ENCODE data around the gene MICAL2.

MICAL2 gene

DNA sequence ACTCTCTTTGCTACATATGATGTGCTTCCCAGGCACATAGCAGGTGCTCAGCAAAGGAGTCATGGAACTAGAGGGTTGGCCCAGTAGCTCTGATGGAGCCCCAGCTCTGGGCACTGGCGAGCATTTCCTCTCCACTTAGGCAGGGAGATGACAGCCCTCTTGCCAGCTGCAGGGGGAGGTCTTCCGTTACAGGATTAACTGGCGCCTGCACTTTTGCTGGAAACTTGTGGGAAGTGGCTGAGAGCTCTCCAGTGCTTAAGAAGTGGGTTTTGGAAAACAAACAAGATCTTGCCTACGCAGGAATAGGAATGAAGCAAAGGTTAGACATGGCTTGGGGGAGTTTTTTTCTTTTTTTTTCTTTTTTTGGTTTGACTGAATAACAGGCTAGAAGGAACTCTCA, 75.5 kb downstream of the MICAL2 start:
- Mint-ChIP-seq H3K27ac (no peak overlapping the region), H3K4me1 (peaks cover 4% of the 10 kb centered on the region), H3K36me3 (no peaks in the 10 kb centered on the region), H3K9me3 (no peaks in the 10 kb centered on the region), H3K27me3 (peaks cover 9% of the 10 kb centered on the region), H3K4me3 (no peak overlapping the region)
- DNase-seq (ENCODE audit: low spot score in 2 of 2) (no peak), ATAC-seq (ENCODE audit: low read depth) (no peak)

GRCh38 chr11:12186701-12187100, 76.3 kb downstream of the MICAL2 start:
- Mint-ChIP-seq H3K4me3 (no peak overlapping the region), H3K27me3 (peaks cover 9% of the 10 kb centered on the region), H3K4me1 (peaks cover 4% of the 10 kb centered on the region), H3K9me3 (no peaks in the 10 kb centered on the region), H3K36me3 (no peaks in the 10 kb centered on the region), H3K27ac (no peak overlapping the region)
- DNase-seq (ENCODE audit: low spot score in 2 of 2): no peak
- no peak for ATAC-seq (ENCODE audit: low read depth)

DNA sequence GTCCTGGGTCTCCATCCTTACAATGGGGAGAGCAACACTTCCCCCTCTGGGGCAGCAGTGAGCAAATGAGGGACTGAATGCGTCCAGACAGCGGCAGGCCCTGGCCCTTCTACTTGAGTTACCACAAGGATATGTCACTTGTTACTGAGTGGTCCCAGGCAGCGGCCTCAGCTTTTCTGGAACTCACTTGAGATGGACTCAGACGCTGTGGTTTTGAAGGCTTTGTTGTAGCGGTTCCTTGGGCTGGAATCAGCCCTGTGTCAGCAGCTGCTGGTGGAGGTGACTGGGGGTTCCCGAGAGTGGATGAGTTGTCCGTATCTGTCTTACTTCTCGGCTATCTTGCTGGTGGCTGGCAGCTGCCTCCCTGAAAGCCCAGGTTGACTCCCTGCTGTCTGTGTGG, 77.0 kb downstream of the MICAL2 start:
- DNase-seq (ENCODE audit: low spot score in 2 of 2): no peak
- H3K36me3 Mint-ChIP-seq: no peaks in the 10 kb centered on the region
- no peak for ATAC-seq (ENCODE audit: low read depth)
- no peak overlapping the region for H3K4me3 Mint-ChIP-seq
- H3K9me3 Mint-ChIP-seq: no peaks in the 10 kb centered on the region
- peaks cover 8% of the 10 kb centered on the region for H3K27me3 Mint-ChIP-seq
- H3K27ac Mint-ChIP-seq: no peak overlapping the region
- peaks cover 4% of the 10 kb centered on the region for H3K4me1 Mint-ChIP-seq

DNA sequence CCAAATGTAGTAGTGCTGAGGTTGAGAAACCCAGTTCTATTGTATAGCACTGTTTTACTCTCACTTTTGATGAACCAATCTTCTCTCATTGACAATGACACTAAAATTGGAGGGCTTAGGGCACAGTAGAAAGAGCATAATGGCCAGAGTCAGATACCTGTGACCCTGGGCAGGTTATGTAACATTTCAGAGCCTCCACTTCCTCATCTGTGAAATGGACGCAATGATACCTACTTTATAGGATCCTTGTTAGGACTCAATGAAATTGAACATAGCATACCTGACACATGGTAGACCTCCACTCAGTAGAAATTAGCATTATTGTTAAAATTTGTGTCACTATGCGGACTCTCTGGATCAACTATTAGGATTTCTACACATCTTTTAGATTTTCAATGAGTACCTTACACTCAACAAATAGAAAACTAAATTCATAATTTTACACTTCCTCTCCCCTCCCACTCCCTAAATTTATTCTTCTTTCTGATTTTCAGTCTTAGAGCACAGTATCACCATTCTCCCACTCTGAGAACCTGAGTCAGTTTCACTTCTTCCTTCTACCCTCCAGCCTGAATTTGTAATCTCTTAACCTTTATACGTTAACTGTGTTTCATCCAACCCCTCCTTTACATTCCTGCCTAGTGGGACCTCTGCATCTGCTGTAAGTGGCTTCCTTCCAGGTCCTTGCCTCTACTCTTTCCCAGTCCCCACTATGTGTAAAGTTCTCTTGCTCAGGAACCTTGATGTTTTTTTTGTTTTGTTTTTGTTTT, 78.3 kb downstream of the MICAL2 start:
- peaks cover 4% of the 10 kb centered on the region for H3K4me1 Mint-ChIP-seq
- H3K27ac Mint-ChIP-seq: no peak overlapping the region
- H3K27me3 Mint-ChIP-seq: peaks cover 5% of the 10 kb centered on the region
- no peaks in the 10 kb centered on the region for H3K9me3 Mint-ChIP-seq
- ATAC-seq (ENCODE audit: low read depth) (no peak), DNase-seq (ENCODE audit: low spot score in 2 of 2) (no peak)
- no peak overlapping the region for H3K4me3 Mint-ChIP-seq
- no peaks in the 10 kb centered on the region for H3K36me3 Mint-ChIP-seq

- Mint-ChIP-seq H3K36me3 (no peaks in the 10 kb centered on the region), H3K27me3 (peaks cover 5% of the 10 kb centered on the region), H3K4me3 (no peak overlapping the region), H3K4me1 (peaks cover 4% of the 10 kb centered on the region), H3K27ac (no peak overlapping the region), H3K9me3 (no peaks in the 10 kb centered on the region)
- ATAC-seq (ENCODE audit: low read depth) (no peak), DNase-seq (ENCODE audit: low spot score in 2 of 2) (no peak)
Measured at GRCh38 chr11:12189543-12190235, 79.3 kb downstream of the MICAL2 start.

- no peak overlapping the region for H3K27ac Mint-ChIP-seq
- H3K27me3 Mint-ChIP-seq: peaks cover 4% of the 10 kb centered on the region
- H3K4me3 Mint-ChIP-seq: no peak overlapping the region
- H3K9me3 Mint-ChIP-seq: no peaks in the 10 kb centered on the region
- no peak for DNase-seq (ENCODE audit: low spot score in 2 of 2)
- peaks cover 4% of the 10 kb centered on the region for H3K4me1 Mint-ChIP-seq
- H3K36me3 Mint-ChIP-seq: no peaks in the 10 kb centered on the region
- no peak for ATAC-seq (ENCODE audit: low read depth)
Measured at GRCh38 chr11:12190511-12190910, 80.1 kb downstream of the MICAL2 start.

DNA sequence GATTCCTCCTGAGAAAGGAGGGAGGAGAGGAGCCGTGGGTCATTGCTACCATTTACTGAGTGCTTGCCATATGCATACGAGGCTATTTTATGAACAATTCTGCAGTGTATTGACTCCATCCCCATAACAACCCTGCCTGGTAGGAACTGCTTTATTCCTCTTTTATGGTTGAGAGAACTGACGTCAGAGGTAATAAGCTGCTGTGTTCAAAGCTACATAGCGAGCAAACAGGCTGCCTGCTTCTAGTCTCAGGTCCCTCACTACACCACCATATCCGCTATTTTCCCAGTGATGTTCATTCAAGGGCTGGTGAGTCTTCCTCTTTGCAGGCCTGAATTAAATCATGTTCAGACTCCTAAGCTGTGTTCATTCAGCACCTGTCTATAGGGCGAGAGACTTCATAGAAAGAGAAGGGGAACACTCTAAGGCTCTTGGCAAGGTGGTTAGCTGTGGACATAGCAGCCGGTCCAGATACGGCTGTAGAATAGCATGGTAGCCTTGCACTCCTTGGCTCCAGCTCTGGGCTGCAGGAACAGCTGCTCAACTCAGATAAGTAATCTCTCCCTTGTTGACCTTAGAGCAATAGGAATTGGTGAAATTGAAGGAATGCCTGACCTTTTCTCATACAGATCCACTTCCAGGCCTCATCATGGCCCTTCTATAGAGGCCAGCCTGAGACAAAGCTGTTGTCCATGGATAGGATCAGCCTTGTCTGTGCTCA, 82.6 kb downstream of the MICAL2 start:
- no peak overlapping the region for H3K27ac Mint-ChIP-seq
- peaks cover 8% of the 10 kb centered on the region for H3K4me1 Mint-ChIP-seq
- no peak overlapping the region for H3K4me3 Mint-ChIP-seq
- peaks cover 4% of the 10 kb centered on the region for H3K27me3 Mint-ChIP-seq
- ATAC-seq (ENCODE audit: low read depth): no peak
- DNase-seq (ENCODE audit: low spot score in 2 of 2): no peak
- no peaks in the 10 kb centered on the region for H3K9me3 Mint-ChIP-seq
- no peaks in the 10 kb centered on the region for H3K36me3 Mint-ChIP-seq

DNA sequence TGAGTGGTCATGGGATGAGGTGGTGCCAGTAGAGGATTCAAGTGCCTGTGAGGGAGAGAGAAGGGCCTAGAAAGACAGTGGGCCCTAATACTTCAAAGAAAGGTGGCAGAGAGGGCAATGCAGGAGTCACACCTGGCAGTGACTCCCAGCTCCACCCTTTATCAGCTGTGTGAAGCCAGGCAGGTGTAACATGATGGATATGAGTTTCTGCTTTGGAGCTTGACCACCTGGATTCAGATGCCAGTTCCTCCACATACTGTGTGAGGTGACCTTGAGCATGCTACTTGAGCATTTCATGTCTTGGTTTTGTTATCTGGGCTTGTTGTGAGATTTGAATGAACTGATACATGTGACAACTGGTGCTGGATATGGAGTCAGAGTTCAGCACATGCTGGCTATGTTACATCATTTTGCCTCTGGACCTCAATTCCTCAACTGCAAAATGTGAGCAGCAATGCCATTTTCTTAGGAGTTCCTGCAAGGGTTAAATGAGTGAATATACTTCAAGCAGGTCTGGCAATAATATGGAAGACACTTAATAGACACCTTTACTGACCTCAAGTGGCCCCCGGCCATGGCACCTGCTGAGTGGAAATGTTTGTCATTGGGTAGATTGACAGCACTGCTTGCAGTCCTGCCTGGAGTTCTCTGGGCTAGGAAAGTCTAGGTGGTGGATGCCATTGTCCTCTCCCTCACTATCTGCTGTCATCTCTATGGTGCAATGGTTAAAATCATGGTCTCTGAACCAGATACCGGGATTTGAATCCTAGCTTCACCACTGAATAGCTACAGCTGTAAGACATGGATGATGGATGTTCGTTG, 83.3 kb downstream of the MICAL2 start:
- DNase-seq (ENCODE audit: low spot score in 2 of 2) (no peak), ATAC-seq (ENCODE audit: low read depth) (no peak)
- H3K27ac Mint-ChIP-seq: no peak overlapping the region
- no peak overlapping the region for H3K4me3 Mint-ChIP-seq
- H3K36me3 Mint-ChIP-seq: no peaks in the 10 kb centered on the region
- H3K4me1 Mint-ChIP-seq: peaks cover 8% of the 10 kb centered on the region
- peaks cover 4% of the 10 kb centered on the region for H3K27me3 Mint-ChIP-seq
- H3K9me3 Mint-ChIP-seq: no peaks in the 10 kb centered on the region

DNA sequence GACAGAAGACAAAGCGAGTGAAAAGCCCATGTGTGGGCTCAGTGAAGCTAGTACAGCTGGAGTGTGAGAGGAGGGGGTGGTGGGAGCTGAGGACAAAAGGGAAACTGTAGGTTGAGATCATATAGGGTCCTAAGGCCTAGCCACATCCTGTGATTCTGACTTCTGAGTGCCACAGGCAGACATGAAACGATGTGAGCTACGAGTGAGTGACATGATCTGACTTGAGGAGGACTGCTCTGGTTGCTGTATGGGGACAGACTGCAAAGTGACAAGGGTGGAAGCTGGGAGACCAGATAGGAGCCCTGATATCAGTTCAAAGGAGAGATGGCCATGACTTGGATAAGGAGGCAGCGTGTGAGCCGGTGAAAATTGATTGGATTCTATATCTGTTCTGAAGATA, 85.4 kb downstream of the MICAL2 start:
- H3K27ac Mint-ChIP-seq: no peak overlapping the region
- H3K4me3 Mint-ChIP-seq: no peak overlapping the region
- H3K36me3 Mint-ChIP-seq: no peaks in the 10 kb centered on the region
- peaks cover 4% of the 10 kb centered on the region for H3K4me1 Mint-ChIP-seq
- H3K27me3 Mint-ChIP-seq: peaks cover 2% of the 10 kb centered on the region
- H3K9me3 Mint-ChIP-seq: no peaks in the 10 kb centered on the region
- DNase-seq (ENCODE audit: low spot score in 2 of 2): no peak
- no peak for ATAC-seq (ENCODE audit: low read depth)

GRCh38 chr11:12196308-12196707, 85.9 kb downstream of the MICAL2 start:
- peaks cover 2% of the 10 kb centered on the region for H3K27me3 Mint-ChIP-seq
- peaks cover 4% of the 10 kb centered on the region for H3K4me1 Mint-ChIP-seq
- no peaks in the 10 kb centered on the region for H3K9me3 Mint-ChIP-seq
- H3K36me3 Mint-ChIP-seq: no peaks in the 10 kb centered on the region
- H3K27ac Mint-ChIP-seq: no peak overlapping the region
- DNase-seq (ENCODE audit: low spot score in 2 of 2) (no peak), ATAC-seq (ENCODE audit: low read depth) (no peak)
- no peak overlapping the region for H3K4me3 Mint-ChIP-seq

DNA sequence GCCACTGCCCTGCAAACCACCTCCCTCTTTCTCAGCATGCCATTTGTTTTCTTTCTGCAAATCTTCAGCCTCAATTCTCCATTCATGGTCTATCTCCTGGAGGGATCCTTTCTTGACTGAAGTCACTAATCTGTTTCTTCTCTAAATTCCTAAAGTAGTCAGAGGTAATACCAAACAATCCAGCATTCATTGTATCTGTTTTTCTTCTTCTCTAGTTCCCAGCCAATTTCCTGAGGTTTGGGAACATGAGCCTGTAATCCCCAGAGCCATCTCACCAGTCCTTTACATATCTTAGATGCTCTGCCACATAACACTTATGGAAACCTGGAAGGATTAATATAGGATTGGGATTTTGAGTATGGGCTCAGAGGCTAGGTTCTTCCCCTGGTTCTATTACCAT, 86.5 kb downstream of the MICAL2 start:
- H3K27ac Mint-ChIP-seq: no peak overlapping the region
- H3K27me3 Mint-ChIP-seq: peaks cover 2% of the 10 kb centered on the region
- no peaks in the 10 kb centered on the region for H3K9me3 Mint-ChIP-seq
- ATAC-seq (ENCODE audit: low read depth) (no peak), DNase-seq (ENCODE audit: low spot score in 2 of 2) (no peak)
- peaks cover 4% of the 10 kb centered on the region for H3K4me1 Mint-ChIP-seq
- no peak overlapping the region for H3K4me3 Mint-ChIP-seq
- no peaks in the 10 kb centered on the region for H3K36me3 Mint-ChIP-seq

DNA sequence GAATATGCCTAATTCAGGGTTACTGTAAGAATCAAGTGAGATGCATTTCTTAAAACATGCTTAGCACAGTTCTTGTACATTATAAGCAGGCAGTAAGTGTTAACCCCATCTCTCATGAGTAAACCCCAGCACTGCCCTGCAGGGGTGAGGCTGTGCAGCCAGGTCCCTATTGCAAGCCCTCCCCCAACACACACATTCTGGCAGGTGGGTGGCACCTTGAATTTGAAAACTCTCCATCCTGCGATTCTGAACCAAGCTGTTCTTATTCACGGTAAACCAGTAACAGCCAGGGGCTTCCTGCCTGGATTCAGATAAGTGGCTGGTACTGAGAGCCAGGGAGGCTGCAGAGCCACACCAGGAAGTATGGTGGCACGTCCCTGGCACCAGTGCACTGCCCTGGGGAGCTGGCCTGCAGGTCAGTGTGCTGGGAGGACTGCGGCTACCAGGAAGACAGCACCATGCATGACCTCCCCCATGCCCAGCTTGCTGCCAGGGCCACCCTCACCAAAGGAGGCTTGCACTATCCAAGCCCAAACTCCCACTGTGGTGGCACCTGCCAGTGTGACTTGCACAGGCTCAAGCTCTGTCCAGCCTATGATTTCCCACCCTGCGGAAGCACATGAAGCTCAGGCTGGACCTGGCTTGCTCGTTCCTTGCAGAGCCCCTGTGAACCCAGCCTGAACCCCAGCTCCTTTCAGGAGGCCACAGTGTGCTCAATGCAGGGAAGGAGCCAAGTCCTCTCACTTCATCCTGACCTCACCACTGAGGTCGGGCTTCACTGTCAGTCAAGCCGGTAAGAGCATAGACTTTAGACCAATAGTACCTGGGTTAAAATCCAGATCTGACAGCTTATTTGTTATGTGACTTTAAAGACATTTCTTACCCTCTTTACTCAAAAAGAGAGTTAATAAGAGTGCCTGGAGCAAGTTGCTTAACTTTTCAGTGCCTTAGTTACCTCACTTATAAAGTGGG, 88.1 kb downstream of the MICAL2 start:
- H3K4me1 Mint-ChIP-seq: peaks cover 4% of the 10 kb centered on the region
- H3K4me3 Mint-ChIP-seq: no peak overlapping the region
- peaks cover 5% of the 10 kb centered on the region for H3K27me3 Mint-ChIP-seq
- ATAC-seq (ENCODE audit: low read depth) (no peak), DNase-seq (ENCODE audit: low spot score in 2 of 2) (no peak)
- peaks cover 2% of the 10 kb centered on the region for H3K9me3 Mint-ChIP-seq
- H3K27ac Mint-ChIP-seq: no peak overlapping the region
- no peaks in the 10 kb centered on the region for H3K36me3 Mint-ChIP-seq

Measured in memory B cell (primary cell).